ENCODE results near the gene FARSB.

Gene FARSB

GRCh38 chr2:222561817-222562645 lies 93.9 kb downstream of the FARSB start:
- DNase-seq (ENCODE audit: low read depth), result peak; percentile 73
- TF ChIP-seq, protein P1, sequence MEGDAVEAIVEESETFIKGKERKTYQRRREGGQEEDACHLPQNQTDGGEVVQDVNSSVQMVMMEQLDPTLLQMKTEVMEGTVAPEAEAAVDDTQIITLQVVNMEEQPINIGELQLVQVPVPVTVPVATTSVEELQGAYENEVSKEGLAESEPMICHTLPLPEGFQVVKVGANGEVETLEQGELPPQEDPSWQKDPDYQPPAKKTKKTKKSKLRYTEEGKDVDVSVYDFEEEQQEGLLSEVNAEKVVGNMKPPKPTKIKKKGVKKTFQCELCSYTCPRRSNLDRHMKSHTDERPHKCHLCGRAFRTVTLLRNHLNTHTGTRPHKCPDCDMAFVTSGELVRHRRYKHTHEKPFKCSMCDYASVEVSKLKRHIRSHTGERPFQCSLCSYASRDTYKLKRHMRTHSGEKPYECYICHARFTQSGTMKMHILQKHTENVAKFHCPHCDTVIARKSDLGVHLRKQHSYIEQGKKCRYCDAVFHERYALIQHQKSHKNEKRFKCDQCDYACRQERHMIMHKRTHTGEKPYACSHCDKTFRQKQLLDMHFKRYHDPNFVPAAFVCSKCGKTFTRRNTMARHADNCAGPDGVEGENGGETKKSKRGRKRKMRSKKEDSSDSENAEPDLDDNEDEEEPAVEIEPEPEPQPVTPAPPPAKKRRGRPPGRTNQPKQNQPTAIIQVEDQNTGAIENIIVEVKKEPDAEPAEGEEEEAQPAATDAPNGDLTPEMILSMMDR (conservative IDR thresholded peaks at IDR 0.05; ENCODE audit: low read depth, low read length), result peak; percentile 83
- no peak overlapping the region for H3K4me3 ChIP-seq (ENCODE audit: low read depth, low read length)

DNA sequence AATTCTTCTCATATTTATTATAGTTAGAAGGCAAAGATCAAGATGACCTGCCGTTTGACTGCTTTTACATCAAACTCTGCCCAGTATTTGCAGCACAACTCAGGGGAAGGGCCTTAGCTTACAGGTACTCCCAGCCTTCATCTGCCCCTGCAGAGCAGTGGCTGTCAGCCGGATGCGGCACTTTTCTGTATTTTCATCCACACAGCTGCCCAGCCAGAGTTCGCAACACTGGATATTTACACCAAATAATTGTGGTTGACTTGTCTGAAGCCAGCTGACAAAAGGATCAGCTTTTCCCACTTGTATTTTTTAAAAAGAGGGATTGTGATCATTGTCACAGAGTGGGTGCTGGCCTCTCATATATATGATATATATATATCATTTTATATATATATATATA lies 94.7 kb downstream of the FARSB start:
- TF ChIP-seq, protein P1 (conservative IDR thresholded peaks at IDR 0.05; ENCODE audit: low read depth, low read length), result no peak
- DNase-seq (ENCODE audit: low read depth), result no peak

GRCh38 chr2:222554517-222554916 lies 101.4 kb downstream of the FARSB start:
- H3K4me3 ChIP-seq (ENCODE audit: low read depth, low read length), result no peak overlapping the region
- no peak for DNase-seq (ENCODE audit: low read depth)
- TF ChIP-seq, protein P1 (conservative IDR thresholded peaks at IDR 0.05; ENCODE audit: low read depth, low read length), result no peak

More for the DNA sequence above, 94.7 kb downstream of the FARSB start:
- no peak overlapping the region for H3K4me3 ChIP-seq (ENCODE audit: low read depth, low read length)

- DNase-seq (ENCODE audit: low read depth), result peak; percentile 62
- no peak overlapping the region for H3K4me3 ChIP-seq (ENCODE audit: low read depth, low read length)
- TF ChIP-seq, protein P1 (conservative IDR thresholded peaks at IDR 0.05; ENCODE audit: low read depth, low read length), result no peak
Observed at GRCh38 chr2:222548992-222549391, 106.9 kb downstream of the FARSB start.

DNA sequence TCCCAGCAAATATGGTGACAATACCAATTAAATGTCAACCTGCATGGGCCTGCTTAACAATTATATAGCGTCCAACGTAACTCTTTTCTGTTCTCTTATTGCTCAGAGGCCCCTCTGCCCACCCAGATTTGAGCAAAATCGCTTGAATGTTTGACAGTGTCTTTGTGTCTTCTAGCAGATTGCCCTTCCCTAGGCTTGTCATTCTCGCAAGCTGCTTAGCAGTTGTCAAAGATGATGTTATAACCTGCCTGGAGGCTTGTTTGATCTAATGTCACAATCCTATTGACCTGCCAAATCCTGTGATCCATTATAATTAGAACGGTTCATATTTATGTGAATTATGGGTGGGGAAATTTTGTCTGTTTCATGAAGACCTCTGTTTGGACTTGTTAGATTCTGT lies 108.8 kb downstream of the FARSB start:
- TF ChIP-seq, protein P1 (conservative IDR thresholded peaks at IDR 0.05; ENCODE audit: low read depth, low read length), result no peak
- DNase-seq (ENCODE audit: low read depth), result no peak
- no peak overlapping the region for H3K4me3 ChIP-seq (ENCODE audit: low read depth, low read length)

DNA sequence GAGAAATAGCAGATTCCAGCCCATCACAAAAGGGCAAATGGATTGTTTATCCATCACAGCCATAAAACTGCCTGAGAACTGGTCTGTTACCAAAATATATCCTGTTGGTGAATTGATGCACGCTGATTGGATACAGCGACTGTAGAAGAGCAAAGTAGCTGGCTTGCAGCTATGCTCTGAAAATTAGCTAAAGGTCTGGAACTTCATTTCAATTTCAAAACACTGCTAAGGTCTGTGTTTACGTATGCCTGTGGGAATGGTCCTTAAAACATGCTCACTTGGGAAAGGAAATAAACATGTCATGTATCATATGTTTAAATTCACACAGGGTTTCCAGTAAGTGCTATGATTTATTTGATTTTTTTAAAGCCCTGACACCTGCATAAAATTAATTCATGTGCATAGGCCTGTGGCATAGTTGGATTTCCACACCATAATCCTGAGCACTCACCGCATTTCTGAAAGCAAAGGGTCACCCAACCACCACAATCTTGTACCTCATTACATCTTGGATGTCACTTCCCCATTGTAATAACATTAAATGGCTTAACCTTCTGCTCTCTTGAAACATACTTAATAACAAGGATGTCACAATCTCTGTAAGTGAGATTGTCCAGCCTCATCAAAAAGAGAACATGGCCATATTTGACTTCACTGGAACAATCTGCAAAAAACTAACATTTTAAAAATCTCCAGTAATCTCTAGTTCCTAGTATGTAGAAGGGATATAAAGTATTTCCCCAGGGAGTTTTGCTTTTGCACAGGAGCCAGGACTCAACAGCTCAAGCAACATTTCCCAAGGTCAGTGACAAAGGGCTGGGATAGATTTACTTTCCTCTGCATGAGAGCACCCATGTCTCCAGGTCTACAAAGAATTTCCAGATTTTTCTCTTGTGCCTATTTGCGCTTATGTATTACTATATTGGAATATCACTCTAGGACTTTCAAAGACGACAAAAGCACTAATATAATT lies 109.8 kb downstream of the FARSB start:
- TF ChIP-seq, protein P1 (conservative IDR thresholded peaks at IDR 0.05; ENCODE audit: low read depth, low read length), result no peak
- H3K4me3 ChIP-seq (ENCODE audit: low read depth, low read length), result no peak overlapping the region
- DNase-seq (ENCODE audit: low read depth), result no peak

Measured in choroid plexus epithelial cell (primary cell).